Measurements from ENCODE around the gene HEXIM1.

HEXIM1 gene

DNA sequence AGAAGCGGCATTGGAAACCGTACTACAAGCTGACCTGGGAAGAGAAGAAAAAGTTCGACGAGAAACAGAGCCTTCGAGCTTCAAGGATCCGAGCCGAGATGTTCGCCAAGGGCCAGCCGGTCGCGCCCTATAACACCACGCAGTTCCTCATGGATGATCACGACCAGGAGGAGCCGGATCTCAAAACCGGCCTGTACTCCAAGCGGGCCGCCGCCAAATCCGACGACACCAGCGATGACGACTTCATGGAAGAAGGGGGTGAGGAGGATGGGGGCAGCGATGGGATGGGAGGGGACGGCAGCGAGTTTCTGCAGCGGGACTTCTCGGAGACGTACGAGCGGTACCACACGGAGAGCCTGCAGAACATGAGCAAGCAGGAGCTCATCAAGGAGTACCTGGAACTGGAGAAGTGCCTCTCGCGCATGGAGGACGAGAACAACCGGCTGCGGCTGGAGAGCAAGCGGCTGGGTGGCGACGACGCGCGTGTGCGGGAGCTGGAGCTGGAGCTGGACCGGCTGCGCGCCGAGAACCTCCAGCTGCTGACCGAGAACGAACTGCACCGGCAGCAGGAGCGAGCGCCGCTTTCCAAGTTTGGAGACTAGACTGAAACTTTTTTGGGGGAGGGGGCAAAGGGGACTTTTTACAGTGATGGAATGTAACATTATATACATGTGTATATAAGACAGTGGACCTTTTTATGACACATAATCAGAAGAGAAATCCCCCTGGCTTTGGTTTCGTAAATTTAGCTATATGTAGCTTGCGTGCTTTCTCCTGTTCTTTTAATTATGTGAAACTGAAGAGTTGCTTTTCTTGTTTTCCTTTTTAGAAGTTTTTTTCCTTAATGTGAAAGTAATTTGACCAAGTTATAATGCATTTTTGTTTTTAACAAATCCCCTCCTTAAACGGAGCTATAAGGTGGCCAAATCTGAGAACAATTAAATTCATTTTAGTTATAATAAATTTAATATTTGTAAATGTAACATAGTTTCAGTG lies 1.7 kb downstream of the HEXIM1 start:
- TF ChIP-seq, protein P1, sequence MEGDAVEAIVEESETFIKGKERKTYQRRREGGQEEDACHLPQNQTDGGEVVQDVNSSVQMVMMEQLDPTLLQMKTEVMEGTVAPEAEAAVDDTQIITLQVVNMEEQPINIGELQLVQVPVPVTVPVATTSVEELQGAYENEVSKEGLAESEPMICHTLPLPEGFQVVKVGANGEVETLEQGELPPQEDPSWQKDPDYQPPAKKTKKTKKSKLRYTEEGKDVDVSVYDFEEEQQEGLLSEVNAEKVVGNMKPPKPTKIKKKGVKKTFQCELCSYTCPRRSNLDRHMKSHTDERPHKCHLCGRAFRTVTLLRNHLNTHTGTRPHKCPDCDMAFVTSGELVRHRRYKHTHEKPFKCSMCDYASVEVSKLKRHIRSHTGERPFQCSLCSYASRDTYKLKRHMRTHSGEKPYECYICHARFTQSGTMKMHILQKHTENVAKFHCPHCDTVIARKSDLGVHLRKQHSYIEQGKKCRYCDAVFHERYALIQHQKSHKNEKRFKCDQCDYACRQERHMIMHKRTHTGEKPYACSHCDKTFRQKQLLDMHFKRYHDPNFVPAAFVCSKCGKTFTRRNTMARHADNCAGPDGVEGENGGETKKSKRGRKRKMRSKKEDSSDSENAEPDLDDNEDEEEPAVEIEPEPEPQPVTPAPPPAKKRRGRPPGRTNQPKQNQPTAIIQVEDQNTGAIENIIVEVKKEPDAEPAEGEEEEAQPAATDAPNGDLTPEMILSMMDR (IDR thresholded peaks at IDR 0.05): peak in 1 of 2 experiments; percentile 11
- H3K4me3 ChIP-seq: peak overlapping the region; percentile 74 to 78
- H3K4me1 ChIP-seq: peaks cover 0 to 61% (median 44%) of the 10 kb centered on the region in 4 donors
- H3K9me3 ChIP-seq: no peaks in the 10 kb centered on the region
- intact Hi-C loops (cut with DNase I; ENCODE audit: low total_unique reads): no loop called here
- H3K27ac ChIP-seq: peak overlapping the region; percentile 95 to 97
- H3K36me3 ChIP-seq: no peaks in the 10 kb centered on the region
- DNase-seq: peak; percentile 83 to 89
- H3K27me3 ChIP-seq: no peaks in the 10 kb centered on the region

GRCh38 chr17:45150911-45151809 lies 2.9 kb downstream of the HEXIM1 start:
- Histone ChIP-seq H3K4me1 (peaks cover 0 to 61% (median 39%) of the 10 kb centered on the region in 4 donors), H3K27me3 (no peaks in the 10 kb centered on the region), H3K4me3 (peak overlapping the region; percentile 74 to 78), H3K9me3 (no peaks in the 10 kb centered on the region), H3K27ac (peak overlapping the region; percentile 95 to 97), H3K36me3 (no peaks in the 10 kb centered on the region)
- intact Hi-C loops (cut with DNase I; ENCODE audit: low total_unique reads): no loop called here
- TF ChIP-seq, protein P1 (IDR thresholded peaks at IDR 0.05): no peak
- no peak for DNase-seq

GRCh38 chr17:45155029-45155428 lies 6.8 kb downstream of the HEXIM1 start:
- intact Hi-C loops (cut with DNase I; ENCODE audit: low total_unique reads): no loop called here
- Histone ChIP-seq H3K36me3 (no peaks in the 10 kb centered on the region), H3K4me3 (no peak overlapping the region), H3K27ac (no peak overlapping the region), H3K27me3 (no peaks in the 10 kb centered on the region), H3K9me3 (no peaks in the 10 kb centered on the region), H3K4me1 (peaks cover 0 to 90% (median 54%) of the 10 kb centered on the region in 4 donors)
- TF ChIP-seq, protein P1 (IDR thresholded peaks at IDR 0.05): no peak
- no peak for DNase-seq

GRCh38 chr17:45155483-45155882 lies 7.2 kb downstream of the HEXIM1 start:
- Histone ChIP-seq H3K27ac (peak overlapping the region; percentile 9 to 26), H3K27me3 (no peaks in the 10 kb centered on the region), H3K36me3 (no peaks in the 10 kb centered on the region), H3K4me1 (peaks cover 0 to 89% (median 55%) of the 10 kb centered on the region in 4 donors), H3K4me3 (no peak overlapping the region), H3K9me3 (no peaks in the 10 kb centered on the region)
- no peak for DNase-seq
- intact Hi-C loops (cut with DNase I; ENCODE audit: low total_unique reads): no loop called here
- TF ChIP-seq, protein P1 (IDR thresholded peaks at IDR 0.05): no peak

- Histone ChIP-seq H3K4me1 (peaks cover 0 to 81% (median 49%) of the 10 kb centered on the region in 4 donors), H3K36me3 (no peaks in the 10 kb centered on the region), H3K27ac (no peak overlapping the region), H3K27me3 (no peaks in the 10 kb centered on the region), H3K4me3 (no peak overlapping the region), H3K9me3 (no peaks in the 10 kb centered on the region)
- intact Hi-C loops (cut with DNase I; ENCODE audit: low total_unique reads): no loop called here
- TF ChIP-seq, protein P1 (IDR thresholded peaks at IDR 0.05): no peak
- DNase-seq: no peak
These were observed 8.0 kb downstream of the HEXIM1 start for GRCh38 chr17:45156242-45156641.
